ENCODE measurements around the gene GLB1L3. TPM values are rescaled to one million over a fixed set of nuclear protein-coding genes. Genes with fewer than 3 reads are reported as not detected.
A peak's percentile ranks its signal among the peaks of the same experiment; 100 is the strongest.

The GLB1L3 gene
- total and polyA plus RNA-seq, 4 donors: not detected

DNA sequence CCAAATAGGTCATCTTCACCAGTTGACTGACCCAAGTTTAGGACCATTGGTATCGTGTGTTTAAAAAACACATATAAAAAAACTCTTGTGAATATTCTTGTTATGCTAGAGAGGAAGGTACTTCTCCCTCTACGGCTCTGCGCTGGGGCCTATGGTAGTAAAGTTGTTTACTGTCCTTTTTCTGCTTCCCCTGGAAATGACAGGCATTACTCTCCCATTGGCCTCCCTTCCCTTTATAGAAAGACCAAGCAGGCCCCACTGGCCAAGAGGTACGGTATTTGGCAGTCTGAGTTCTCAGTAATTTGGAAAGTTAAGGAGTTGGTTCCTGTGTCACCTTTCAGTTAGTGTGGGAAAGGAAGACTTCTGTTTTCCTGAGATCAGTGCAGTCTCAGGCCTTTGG, 29.5 kb upstream of the GLB1L3 start:
- WGBS, 2 donors: 73 to 75% methylated on average over 4 of the region's 4 CpGs
- intact Hi-C loops (cut with DNase I): no loop called here
- Histone ChIP-seq H3K27me3 (ENCODE audit: control insufficient read depth in 1 of 2, insufficient read depth in 2 of 2, low read length in 1 of 2) (no peaks in the 10 kb centered on the region), H3K4me1 (ENCODE audit: control insufficient read depth in 1 of 2, insufficient read depth in 2 of 2, low read length in 2 of 2) (peaks cover 0 to 2% of the 10 kb centered on the region in 2 donors), H3K36me3 (ENCODE audit: control insufficient read depth in 1 of 2, insufficient read depth in 2 of 2, low read length in 1 of 2) (peaks cover 2 to 4% of the 10 kb centered on the region in 2 donors), H3K9me3 (ENCODE audit: control insufficient read depth, low read length) (no peaks in the 10 kb centered on the region), H3K27ac (ENCODE audit: low read depth in 1 of 2, low read length in 2 of 2) (no peak overlapping the region), H3K4me3 (ENCODE audit: low read length in 2 of 2) (no peak overlapping the region)
- DNase-seq (no peak), ATAC-seq (ENCODE audit: low FRiP score) (no peak)

DNA sequence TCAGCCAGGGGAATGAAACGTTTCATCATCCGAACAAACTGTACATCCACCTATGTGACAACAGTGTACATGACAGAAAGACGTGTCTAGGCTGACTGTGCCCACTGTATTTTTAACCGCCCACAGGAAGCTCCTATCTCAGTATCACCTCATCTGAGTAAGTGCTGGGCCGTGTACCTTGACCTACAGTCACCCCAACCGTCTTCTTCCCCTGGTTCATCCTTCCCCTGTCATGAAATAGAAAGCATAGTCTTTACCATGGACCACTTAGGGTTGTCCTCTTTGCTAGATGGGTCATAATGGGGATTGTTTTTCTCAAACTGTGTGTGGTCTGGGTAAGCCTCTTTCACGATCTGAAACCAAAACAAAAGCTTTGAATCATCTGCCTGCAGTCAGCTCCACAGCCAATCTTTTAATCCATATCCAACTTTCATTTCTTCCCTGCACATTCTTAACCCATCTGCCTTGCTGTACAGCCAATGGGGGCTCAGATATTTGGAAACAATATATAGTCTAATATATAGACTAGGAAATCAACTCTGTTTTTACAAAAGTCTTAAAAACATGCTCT, 27.2 kb upstream of the GLB1L3 start:
- Histone ChIP-seq H3K36me3 (ENCODE audit: control insufficient read depth in 1 of 2, insufficient read depth in 2 of 2, low read length in 1 of 2) (peaks cover 2 to 4% of the 10 kb centered on the region in 2 donors), H3K27ac (ENCODE audit: low read depth in 1 of 2, low read length in 2 of 2) (no peak overlapping the region), H3K4me3 (ENCODE audit: low read length in 2 of 2) (no peak overlapping the region), H3K27me3 (ENCODE audit: control insufficient read depth in 1 of 2, insufficient read depth in 2 of 2, low read length in 1 of 2) (no peaks in the 10 kb centered on the region), H3K4me1 (ENCODE audit: control insufficient read depth in 1 of 2, insufficient read depth in 2 of 2, low read length in 2 of 2) (peaks cover 0 to 5% of the 10 kb centered on the region in 2 donors), H3K9me3 (ENCODE audit: control insufficient read depth, low read length) (no peaks in the 10 kb centered on the region)
- intact Hi-C loops (cut with DNase I): no loop called here
- DNase-seq (no peak), ATAC-seq (ENCODE audit: low FRiP score) (no peak)
- 65 to 66% methylated on average over 7 of the region's 7 CpGs for WGBS, 2 donors

DNA sequence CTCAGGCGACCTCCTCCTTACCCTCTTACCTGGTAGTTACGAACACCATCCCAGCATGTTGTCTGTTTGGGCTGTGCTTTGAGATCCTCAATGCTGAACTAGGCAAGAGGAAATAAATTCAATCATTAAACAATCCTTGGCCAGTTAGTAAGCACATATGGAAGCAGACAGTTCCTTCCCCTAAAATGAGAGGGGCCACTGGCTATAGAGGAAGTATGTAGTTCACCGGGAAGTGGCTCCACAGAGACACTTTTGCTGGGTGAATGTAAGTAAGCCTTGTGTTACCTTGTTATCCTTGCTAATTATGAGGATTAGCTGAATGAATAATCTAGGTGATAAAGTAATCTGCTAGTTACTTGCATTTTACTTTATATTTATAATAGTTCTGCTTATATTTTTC, 25.9 kb upstream of the GLB1L3 start:
- intact Hi-C loops (cut with DNase I): loop anchor here in 1 of 2 donors (5.0 to 10.0 kb wide), 2 partner anchors 82 to 325 kb away; partner anchors contain the start of gene GLB1L2
- Histone ChIP-seq H3K4me3 (ENCODE audit: low read length in 2 of 2) (no peak overlapping the region), H3K27me3 (ENCODE audit: control insufficient read depth in 1 of 2, insufficient read depth in 2 of 2, low read length in 1 of 2) (no peaks in the 10 kb centered on the region), H3K9me3 (ENCODE audit: control insufficient read depth, low read length) (no peaks in the 10 kb centered on the region), H3K36me3 (ENCODE audit: control insufficient read depth in 1 of 2, insufficient read depth in 2 of 2, low read length in 1 of 2) (peaks cover 2 to 4% of the 10 kb centered on the region in 2 donors), H3K27ac (ENCODE audit: low read depth in 1 of 2, low read length in 2 of 2) (peak overlapping the region in 1 of 2 donors; percentile 30), H3K4me1 (ENCODE audit: control insufficient read depth in 1 of 2, insufficient read depth in 2 of 2, low read length in 2 of 2) (peaks cover 0 to 5% of the 10 kb centered on the region in 2 donors)
- ATAC-seq (ENCODE audit: low FRiP score) (no peak), DNase-seq (no peak)
- 92 to 95% methylated on average over 3 of the region's 3 CpGs for WGBS, 2 donors

DNA sequence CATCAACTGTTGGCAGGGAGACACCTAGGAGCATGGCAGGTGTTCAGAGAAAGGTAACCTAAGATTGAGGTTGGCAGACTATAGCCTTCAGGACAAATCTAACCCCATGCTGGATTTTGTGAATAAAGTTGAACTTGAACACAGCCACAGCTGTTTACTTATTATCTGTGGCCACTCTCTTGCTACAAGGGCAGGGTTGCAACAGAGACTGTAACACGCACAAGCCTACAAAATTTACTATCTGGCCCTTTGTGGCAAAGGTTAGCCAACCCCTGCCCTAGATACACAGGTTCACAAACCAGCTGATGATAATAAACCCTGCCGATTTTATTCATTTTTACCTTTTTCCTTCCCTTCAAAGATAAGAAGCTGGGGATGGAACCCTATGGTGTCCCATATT, 25.5 kb upstream of the GLB1L3 start:
- ATAC-seq (ENCODE audit: low FRiP score) (no peak), DNase-seq (no peak)
- H3K27ac ChIP-seq (ENCODE audit: low read depth in 1 of 2, low read length in 2 of 2): no peak overlapping the region
- no peaks in the 10 kb centered on the region for H3K9me3 ChIP-seq (ENCODE audit: control insufficient read depth, low read length)
- H3K27me3 ChIP-seq (ENCODE audit: control insufficient read depth in 1 of 2, insufficient read depth in 2 of 2, low read length in 1 of 2): no peaks in the 10 kb centered on the region
- peaks cover 2 to 4% of the 10 kb centered on the region in 2 donors for H3K36me3 ChIP-seq (ENCODE audit: control insufficient read depth in 1 of 2, insufficient read depth in 2 of 2, low read length in 1 of 2)
- intact Hi-C loops (cut with DNase I): loop anchor here in 1 of 2 donors (5.0 to 10.0 kb wide), 2 partner anchors 82 to 326 kb away; partner anchors contain the start of gene GLB1L2
- no peak overlapping the region for H3K4me3 ChIP-seq (ENCODE audit: low read length in 2 of 2)
- 89 to 94% methylated on average over 2 of the region's 2 CpGs for WGBS, 2 donors
- peaks cover 0 to 5% of the 10 kb centered on the region in 2 donors for H3K4me1 ChIP-seq (ENCODE audit: control insufficient read depth in 1 of 2, insufficient read depth in 2 of 2, low read length in 2 of 2)

DNA sequence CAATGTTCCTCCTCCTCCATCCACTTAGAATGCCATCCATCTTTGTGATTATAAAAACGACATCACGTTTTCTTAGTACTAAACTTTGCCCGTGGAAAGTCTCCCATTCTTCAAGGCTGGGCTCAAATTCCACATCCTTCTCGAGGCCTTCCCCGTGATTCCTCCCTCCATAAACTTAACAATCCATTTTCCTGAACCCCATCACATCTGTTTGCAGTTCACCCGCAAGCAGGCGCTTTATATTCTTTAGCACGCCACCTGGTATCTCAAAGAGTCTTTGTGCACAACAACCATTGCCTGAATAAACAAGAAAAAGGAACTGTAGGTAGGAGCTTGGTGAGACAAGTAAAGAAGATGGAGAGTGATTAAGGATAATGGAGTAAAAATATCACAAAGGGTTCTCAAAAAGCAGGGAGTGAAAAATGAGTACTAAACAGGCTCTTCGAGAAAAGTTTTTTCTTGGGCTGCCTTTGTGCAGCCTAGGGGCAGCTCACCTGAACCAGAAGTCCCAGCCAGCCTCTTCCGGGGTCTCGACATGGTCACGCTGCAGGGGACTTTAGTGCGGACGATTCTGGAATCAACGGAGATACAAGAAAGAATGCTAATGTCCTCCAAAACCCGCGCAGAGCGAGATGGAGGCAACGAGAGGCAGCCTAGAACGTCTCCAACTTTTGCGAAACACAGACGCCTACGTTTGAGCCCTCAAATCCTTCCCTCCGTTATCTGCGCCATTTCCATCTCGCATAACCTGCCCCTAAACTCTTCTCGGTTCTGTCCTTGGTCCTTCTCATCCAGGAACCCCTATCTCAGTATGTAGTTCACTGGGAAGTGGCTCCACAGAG, 23.6 kb upstream of the GLB1L3 start:
- H3K27me3 ChIP-seq (ENCODE audit: control insufficient read depth in 1 of 2, insufficient read depth in 2 of 2, low read length in 1 of 2): no peaks in the 10 kb centered on the region
- peaks cover 0 to 5% of the 10 kb centered on the region in 2 donors for H3K4me1 ChIP-seq (ENCODE audit: control insufficient read depth in 1 of 2, insufficient read depth in 2 of 2, low read length in 2 of 2)
- H3K4me3 ChIP-seq (ENCODE audit: low read length in 2 of 2): peak overlapping the region; percentile 62 to 99
- DNase-seq (peak in 1 of 2 donors; percentile 65), ATAC-seq (ENCODE audit: low FRiP score) (no peak)
- no peaks in the 10 kb centered on the region for H3K9me3 ChIP-seq (ENCODE audit: control insufficient read depth, low read length)
- peaks cover 2 to 4% of the 10 kb centered on the region in 2 donors for H3K36me3 ChIP-seq (ENCODE audit: control insufficient read depth in 1 of 2, insufficient read depth in 2 of 2, low read length in 1 of 2)
- peak overlapping the region in 1 of 2 donors; percentile 48 for H3K27ac ChIP-seq (ENCODE audit: low read depth in 1 of 2, low read length in 2 of 2)
- WGBS, 2 donors: 1% methylated on average over 27 of the region's 27 CpGs
- intact Hi-C loops (cut with DNase I): loop anchor here in 1 of 2 donors (5.0 to 10.0 kb wide), 2 partner anchors 80 to 328 kb away; partner anchors contain the start of gene GLB1L2

DNA sequence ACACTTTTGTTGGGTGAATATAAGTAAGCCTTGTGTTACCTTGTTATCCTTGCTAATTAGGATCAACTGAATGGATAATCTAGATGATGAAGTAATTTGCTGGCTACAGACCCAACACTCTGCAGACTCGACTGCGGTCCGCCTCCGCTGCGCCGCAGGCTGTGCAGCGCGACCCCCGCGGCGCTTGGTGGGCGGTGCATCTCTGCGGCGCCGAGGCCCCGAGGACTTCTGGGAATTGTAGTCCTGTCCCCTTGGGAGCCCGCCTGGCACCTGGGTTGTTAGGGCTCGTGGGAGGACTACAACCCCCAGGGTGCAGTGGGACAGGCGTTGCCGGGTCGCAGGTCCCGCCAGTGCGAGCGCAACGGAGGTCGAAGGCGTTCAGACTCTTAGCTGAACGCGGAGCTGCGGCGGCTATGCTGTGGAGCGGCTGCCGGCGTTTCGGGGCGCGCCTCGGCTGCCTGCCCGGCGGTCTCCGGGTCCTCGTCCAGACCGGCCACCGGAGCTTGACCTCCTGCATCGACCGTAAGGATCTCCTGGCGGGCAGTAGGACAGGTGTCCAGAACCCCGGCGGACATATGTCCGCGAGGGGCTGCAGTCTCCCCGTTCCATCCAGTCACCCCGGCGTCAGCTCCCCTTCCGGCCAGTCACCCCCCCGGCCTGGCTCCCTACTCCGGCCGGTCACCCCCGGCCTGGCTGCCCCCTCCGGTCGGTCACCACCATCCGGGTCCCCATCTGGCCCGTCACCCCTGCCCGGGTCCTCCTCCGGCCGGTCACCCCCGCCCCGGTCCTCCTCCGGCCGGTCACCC, 22.8 kb upstream of the GLB1L3 start, which contains the start of the genes ACAD8 and THYN1:
ACAD8 (plus strand) TSS at position 381 of the 806 bp plus-strand sequence; CDS start at position 414, 33 bp downstream.
THYN1 (minus strand) TSS at position 165 of the 806 bp plus-strand sequence. CDS start 470 bp downstream, outside the sequence.
- Histone ChIP-seq H3K9me3 (ENCODE audit: control insufficient read depth, low read length) (no peaks in the 10 kb centered on the region), H3K4me1 (ENCODE audit: control insufficient read depth in 1 of 2, insufficient read depth in 2 of 2, low read length in 2 of 2) (peaks cover 0 to 5% of the 10 kb centered on the region in 2 donors), H3K4me3 (ENCODE audit: low read length in 2 of 2) (peak within 1 kb of the TSS; percentile 62 to 99), H3K27ac (ENCODE audit: low read depth in 1 of 2, low read length in 2 of 2) (peak within 1 kb of the TSS in 1 of 2 donors; percentile 48), H3K36me3 (ENCODE audit: control insufficient read depth in 1 of 2, insufficient read depth in 2 of 2, low read length in 1 of 2) (peaks cover 2 to 4% of the 10 kb centered on the region in 2 donors), H3K27me3 (ENCODE audit: control insufficient read depth in 1 of 2, insufficient read depth in 2 of 2, low read length in 1 of 2) (no peaks in the 10 kb centered on the region)
- WGBS, 2 donors: 0 to 1% methylated on average over 60 to 70 of the region's 70 CpGs
- ATAC-seq (ENCODE audit: low FRiP score): peak; percentile 100
- peak; percentile 98 for DNase-seq
- intact Hi-C loops (cut with DNase I): loop anchor here in 1 of 2 donors (5.0 to 10.0 kb wide), 2 partner anchors 79 to 329 kb away; partner anchors contain the start of gene GLB1L2

DNA sequence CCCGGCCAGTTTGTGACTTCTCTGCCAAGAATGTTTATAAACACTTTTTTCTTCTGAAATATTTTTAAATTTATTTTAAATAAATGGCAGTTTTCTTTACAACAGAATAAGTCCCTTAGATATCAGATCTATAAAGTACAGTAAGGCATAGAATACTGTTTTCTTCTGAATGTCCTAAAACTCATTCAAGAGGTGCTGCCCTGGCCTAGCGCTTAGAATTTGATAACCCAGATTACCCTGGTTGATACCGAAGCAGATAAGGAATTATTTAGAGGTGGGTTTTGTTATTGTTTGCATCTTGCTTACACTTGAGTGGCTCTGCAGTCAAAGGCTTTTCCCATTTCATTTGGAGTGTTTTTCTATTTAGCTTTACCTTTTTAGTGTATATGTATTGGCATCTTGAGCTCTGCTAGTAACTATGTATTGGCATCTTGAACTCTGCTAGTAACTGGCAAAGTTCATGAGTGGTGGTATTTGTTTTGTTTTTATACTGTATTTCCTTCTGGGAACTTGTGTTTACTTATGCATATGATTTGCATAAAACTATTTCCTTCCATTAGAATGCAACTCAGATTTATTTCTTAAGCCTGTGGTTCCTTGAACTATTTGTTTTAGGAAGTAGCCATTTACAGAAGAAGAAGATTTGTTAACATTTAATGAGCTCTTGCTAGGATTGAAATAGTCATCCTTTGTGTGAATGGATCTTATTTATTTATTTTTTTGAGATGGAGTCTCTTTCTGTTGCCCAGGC, 21.6 kb upstream of the GLB1L3 start:
- ATAC-seq (ENCODE audit: low FRiP score) (no peak), DNase-seq (no peak)
- peak overlapping the region in 1 of 2 donors; percentile 62 for H3K4me3 ChIP-seq (ENCODE audit: low read length in 2 of 2)
- H3K27ac ChIP-seq (ENCODE audit: low read depth in 1 of 2, low read length in 2 of 2): no peak overlapping the region
- no peaks in the 10 kb centered on the region for H3K9me3 ChIP-seq (ENCODE audit: control insufficient read depth, low read length)
- 65 to 67% methylated on average over 3 of the region's 3 CpGs for WGBS, 2 donors
- intact Hi-C loops (cut with DNase I): loop anchor here in 1 of 2 donors (5.0 to 10.0 kb wide), 2 partner anchors 78 to 330 kb away; partner anchors contain the start of gene GLB1L2
- peaks cover 3 to 5% of the 10 kb centered on the region in 2 donors for H3K36me3 ChIP-seq (ENCODE audit: control insufficient read depth in 1 of 2, insufficient read depth in 2 of 2, low read length in 1 of 2)
- peaks cover 0 to 5% of the 10 kb centered on the region in 2 donors for H3K4me1 ChIP-seq (ENCODE audit: control insufficient read depth in 1 of 2, insufficient read depth in 2 of 2, low read length in 2 of 2)
- H3K27me3 ChIP-seq (ENCODE audit: control insufficient read depth in 1 of 2, insufficient read depth in 2 of 2, low read length in 1 of 2): no peaks in the 10 kb centered on the region
